ENCODE measurements around the gene NCKIPSD. TPM values are rescaled to one million over a fixed set of nuclear protein-coding genes. Genes with fewer than 3 reads are reported as not detected.

The NCKIPSD gene
- total and polyA plus RNA-seq, 8 donors = 13.4 to 20.5 (median 16.3) TPM

DNA sequence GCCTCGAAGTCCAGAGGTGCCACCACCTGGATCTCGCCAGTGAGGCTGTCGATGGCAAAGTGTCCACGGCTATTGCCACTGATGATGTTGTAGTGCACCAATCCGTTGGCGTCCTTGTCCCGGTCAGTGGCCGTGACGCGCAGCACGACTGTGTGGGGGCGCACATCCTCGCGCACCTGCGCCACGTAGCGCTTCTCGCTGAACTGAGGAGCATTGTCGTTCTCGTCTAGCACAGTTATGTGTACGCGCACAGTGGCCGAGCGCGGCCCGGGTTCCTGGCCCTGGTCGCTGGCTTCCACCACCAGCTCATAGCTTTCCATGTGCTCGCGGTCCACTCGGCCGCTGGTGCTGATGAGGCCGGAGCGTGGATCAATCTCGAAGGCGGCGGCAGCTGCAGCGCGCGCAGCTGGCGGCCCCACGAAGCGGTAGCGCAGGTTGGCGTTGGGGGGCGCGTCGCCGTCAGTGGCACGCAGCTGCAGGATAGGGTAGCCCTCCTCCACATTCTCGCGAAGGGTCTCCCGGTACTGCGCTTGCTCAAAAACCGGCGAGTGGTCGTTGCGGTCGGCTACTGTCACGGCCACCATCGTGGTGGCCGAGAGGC, 24.8 kb downstream of the NCKIPSD start:
- H3K27me3 ChIP-seq = peaks cover 17 to 53% of the 10 kb centered on the region in 2 donors
- H3K4me1 ChIP-seq = peaks cover 16 to 45% of the 10 kb centered on the region in 2 donors
- no peaks in the 10 kb centered on the region for H3K9me3 ChIP-seq
- DNase-seq (no peak), ATAC-seq (no peak)
- peak overlapping the region in 1 of 2 donors; percentile 16 for H3K4me3 ChIP-seq
- H3K36me3 ChIP-seq = no peaks in the 10 kb centered on the region
- TF ChIP-seq, protein P1, sequence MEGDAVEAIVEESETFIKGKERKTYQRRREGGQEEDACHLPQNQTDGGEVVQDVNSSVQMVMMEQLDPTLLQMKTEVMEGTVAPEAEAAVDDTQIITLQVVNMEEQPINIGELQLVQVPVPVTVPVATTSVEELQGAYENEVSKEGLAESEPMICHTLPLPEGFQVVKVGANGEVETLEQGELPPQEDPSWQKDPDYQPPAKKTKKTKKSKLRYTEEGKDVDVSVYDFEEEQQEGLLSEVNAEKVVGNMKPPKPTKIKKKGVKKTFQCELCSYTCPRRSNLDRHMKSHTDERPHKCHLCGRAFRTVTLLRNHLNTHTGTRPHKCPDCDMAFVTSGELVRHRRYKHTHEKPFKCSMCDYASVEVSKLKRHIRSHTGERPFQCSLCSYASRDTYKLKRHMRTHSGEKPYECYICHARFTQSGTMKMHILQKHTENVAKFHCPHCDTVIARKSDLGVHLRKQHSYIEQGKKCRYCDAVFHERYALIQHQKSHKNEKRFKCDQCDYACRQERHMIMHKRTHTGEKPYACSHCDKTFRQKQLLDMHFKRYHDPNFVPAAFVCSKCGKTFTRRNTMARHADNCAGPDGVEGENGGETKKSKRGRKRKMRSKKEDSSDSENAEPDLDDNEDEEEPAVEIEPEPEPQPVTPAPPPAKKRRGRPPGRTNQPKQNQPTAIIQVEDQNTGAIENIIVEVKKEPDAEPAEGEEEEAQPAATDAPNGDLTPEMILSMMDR (IDR thresholded peaks at IDR 0.05) = no peak
- H3K27ac ChIP-seq = no peak overlapping the region
- intact Hi-C loops (cut with DNase I) = no loop called here

DNA sequence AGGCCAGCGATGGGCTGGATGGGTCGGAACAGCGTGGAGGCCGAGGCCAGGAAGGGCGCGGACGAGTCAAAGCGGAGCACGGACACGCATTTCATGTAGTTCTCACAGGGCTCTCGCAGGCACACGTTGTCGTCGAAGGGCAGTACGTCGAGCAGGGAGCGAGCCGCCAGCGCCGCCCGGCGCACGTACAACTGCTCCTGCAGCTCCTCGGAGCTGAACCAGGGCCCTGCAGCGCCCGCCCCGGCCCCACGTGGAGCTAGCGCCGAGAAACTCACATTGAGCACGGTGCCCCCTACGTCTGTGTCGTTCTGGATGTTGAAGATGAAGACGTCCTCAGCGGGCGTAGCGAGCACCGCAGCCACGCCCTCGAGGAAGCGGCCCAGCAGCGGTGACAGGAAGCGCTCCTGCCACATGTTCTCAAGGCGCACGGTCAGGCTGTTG, 28.9 kb downstream of the NCKIPSD start:
- H3K9me3 ChIP-seq = no peaks in the 10 kb centered on the region
- intact Hi-C loops (cut with DNase I) = no loop called here
- H3K4me3 ChIP-seq = peak overlapping the region; percentile 50 to 67
- TF ChIP-seq, protein P1 (IDR thresholded peaks at IDR 0.05) = no peak
- H3K27me3 ChIP-seq = peaks cover 1 to 30% of the 10 kb centered on the region in 2 donors
- DNase-seq (no peak), ATAC-seq (no peak)
- no peaks in the 10 kb centered on the region for H3K36me3 ChIP-seq
- peak overlapping the region; percentile 63 to 76 for H3K27ac ChIP-seq
- peaks cover 11 to 30% of the 10 kb centered on the region in 2 donors for H3K4me1 ChIP-seq

DNA sequence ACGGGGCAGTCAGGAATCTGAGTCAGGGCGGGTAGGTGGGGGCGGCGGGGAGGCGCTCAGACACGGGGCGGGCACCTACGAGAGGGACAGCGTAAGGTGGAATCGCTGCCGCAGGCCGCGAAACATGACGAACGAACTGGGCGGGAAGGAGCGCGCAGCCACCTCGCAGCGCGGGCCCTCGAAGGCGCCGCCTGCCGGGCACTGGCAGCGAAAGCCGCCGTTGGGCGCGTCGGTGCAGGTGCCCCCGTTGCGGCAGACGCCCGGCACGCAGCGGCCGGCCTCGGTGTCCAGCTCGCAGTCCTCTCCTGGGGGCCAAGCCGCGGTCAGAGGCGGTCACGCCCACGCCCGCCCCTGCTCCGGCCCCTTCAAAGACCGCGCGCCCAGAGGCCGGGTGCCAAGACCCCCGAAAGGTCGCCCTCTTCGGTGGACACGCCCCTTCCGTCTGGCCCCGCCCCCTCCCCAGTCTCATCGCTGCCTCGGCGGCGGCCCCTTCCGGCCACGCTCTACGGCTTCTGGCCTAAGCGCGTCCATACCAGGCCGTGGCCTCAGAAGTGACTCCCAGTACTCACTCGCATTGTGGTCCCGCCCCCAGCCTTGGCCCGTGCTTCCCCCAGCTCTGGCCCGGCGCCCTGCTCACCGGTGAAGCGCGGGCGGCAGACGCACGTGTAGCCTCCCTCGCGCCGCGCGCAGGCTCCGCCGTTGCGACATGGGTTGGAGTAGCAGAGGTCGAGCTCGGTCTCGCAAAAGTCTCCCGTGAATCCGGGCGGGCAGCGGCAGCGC, 29.5 kb downstream of the NCKIPSD start:
- peaks cover 0 to 24% of the 10 kb centered on the region in 2 donors for H3K27me3 ChIP-seq
- no peaks in the 10 kb centered on the region for H3K36me3 ChIP-seq
- TF ChIP-seq, protein P1 (IDR thresholded peaks at IDR 0.05) = peak; percentile 62 to 80
- H3K9me3 ChIP-seq = no peaks in the 10 kb centered on the region
- peak; percentile 47 to 94 (median 82) for DNase-seq
- H3K27ac ChIP-seq = peak overlapping the region; percentile 63 to 76
- intact Hi-C loops (cut with DNase I) = no loop called here
- H3K4me3 ChIP-seq = peak overlapping the region; percentile 50 to 67
- peak; percentile 97 for ATAC-seq
- peaks cover 5 to 24% of the 10 kb centered on the region in 2 donors for H3K4me1 ChIP-seq

DNA sequence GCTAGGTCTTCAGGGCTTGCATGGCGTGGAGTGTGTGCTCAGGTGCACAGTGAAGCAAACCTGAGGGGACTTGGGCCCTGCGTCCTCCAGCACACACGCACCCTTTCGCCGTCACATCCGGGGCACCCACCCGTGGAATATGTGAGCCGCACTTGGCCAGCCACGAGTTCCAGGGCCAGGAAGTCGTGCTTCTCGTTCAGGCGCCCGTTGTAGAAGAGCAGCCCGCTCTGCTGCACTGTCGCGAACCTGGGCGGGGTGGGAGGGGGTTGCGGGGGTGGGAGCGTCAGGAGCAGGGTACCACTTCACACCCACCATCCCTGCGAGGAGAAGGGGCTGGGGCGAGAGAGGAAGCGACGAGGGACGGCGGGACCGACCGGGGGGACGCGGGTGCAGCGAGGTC, 30.1 kb downstream of the NCKIPSD start:
- ATAC-seq = peak; percentile 8
- no peaks in the 10 kb centered on the region for H3K36me3 ChIP-seq
- H3K27me3 ChIP-seq = peaks cover 0 to 17% of the 10 kb centered on the region in 2 donors
- H3K4me1 ChIP-seq = peaks cover 4 to 22% of the 10 kb centered on the region in 2 donors
- intact Hi-C loops (cut with DNase I) = no loop called here
- H3K27ac ChIP-seq = peak overlapping the region in 1 of 2 donors; percentile 76
- no peaks in the 10 kb centered on the region for H3K9me3 ChIP-seq
- H3K4me3 ChIP-seq = peak overlapping the region; percentile 50 to 67
- TF ChIP-seq, protein P1 (IDR thresholded peaks at IDR 0.05) = no peak
- peak in 1 of 4 donors; percentile 72 for DNase-seq

DNA sequence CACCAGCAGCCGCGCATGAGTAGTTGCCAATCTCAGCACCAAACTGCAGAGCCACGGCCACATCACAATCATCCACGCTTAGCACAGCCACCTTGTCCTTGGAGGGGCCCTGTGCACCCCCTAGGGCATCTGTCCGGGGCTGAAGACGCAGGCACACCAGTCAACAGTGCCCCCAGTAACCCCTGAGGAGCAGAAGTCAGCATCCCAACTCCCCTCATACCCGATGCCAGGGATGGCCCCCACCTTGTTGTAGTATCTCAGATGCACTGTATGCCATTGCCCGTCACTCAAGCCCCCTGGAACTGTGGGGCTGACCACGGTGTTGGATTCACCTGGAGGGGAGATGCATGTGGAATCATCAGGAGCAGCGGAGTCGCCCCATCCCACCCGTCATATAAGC, 30.7 kb downstream of the NCKIPSD start:
- Histone ChIP-seq H3K9me3 (no peaks in the 10 kb centered on the region), H3K27me3 (peaks cover 0 to 12% of the 10 kb centered on the region in 2 donors), H3K27ac (no peak overlapping the region), H3K36me3 (no peaks in the 10 kb centered on the region), H3K4me1 (peaks cover 4 to 22% of the 10 kb centered on the region in 2 donors), H3K4me3 (no peak overlapping the region)
- intact Hi-C loops (cut with DNase I) = no loop called here
- TF ChIP-seq, protein P1 (IDR thresholded peaks at IDR 0.05) = no peak
- DNase-seq (peak in 1 of 4 donors; percentile 44), ATAC-seq (no peak)

All from left lung (tissue), 10 donors.